HTERT RPE-1 (cell line): Measurements from ENCODE around the gene NPR2.

ENCODE experiments used
- in situ Hi-C: fragments of 300-500 bp; cut with MboI; formaldehyde crosslinking; loops from 4 replicates; pipeline ENCODE4 v1.14.3; 2020; ENCODE audit warnings: low sequenced_read_pairs

The NPR2 gene

DNA sequence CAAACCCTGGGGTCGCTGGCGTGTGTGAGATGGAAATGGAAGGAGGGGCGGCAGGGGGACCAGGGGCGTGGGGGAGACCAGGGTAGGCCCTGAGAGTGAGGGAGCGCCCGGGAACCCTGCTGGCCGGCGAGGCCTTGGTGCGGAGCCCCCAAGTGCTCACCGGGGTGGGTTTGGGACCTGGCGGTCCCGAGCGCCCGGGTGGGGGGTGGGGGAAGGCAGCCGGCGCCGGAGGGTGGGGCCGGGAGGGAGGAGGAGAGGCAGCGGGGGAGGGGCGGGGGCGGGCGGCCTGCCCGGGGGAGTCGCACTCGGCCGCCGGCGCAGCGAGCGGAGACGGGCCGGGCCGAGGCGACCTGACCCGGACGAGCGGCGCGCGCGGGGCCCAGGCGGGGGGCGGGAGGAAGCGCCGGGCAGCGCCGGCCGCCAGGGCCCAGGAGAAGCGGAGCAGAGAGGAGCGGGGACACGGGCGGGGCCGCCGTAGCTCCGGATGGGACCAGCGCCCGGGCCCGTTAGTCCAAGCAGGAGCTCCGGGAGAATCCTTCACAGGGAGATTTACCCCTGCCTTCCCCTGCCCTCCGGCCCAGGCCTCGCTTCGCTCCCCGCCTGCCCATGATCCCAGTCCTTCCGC is at the start of gene NPR2:
NPR2 (plus strand) TSS at position 295 of the 625 bp plus-strand sequence. CDS start 818 bp downstream, outside the sequence.
- in situ Hi-C loops, result no loop called here

GRCh38 chr9:35741740-35742139 is 49.7 kb upstream of the NPR2 start:
- in situ Hi-C loops, result no loop called here

- in situ Hi-C loops, result no loop called here
These were observed 47.9 kb upstream of the NPR2 start for GRCh38 chr9:35743452-35743851.

- in situ Hi-C loops, result no loop called here
These were observed 47.4 kb upstream of the NPR2 start for GRCh38 chr9:35743880-35744518.

- in situ Hi-C loops, result no loop called here
These were observed 45.8 kb upstream of the NPR2 start for GRCh38 chr9:35745569-35745968.

DNA sequence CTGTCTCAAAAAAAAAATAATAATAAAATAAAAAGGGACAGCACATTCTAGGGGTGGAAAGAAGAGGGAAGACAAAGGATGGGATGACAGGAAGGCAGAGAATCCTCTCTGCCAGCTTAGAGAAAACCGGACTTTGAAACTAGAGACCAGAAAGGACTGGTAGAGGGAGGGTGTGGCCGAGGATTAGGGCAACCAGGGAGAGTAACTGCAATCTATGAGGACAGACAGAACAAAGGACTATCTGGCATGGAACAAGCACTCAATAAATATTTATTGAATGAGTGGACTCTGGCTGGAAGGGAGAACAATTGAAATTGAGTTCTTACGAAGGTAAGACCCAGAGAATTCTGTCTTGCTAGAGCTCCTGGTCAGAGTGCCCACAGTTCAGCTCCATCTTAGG is 44.8 kb upstream of the NPR2 start:
- in situ Hi-C loops, result no loop called here

GRCh38 chr9:35748242-35748857 is 43.0 kb upstream of the NPR2 start:
- in situ Hi-C loops, result no loop called here

DNA sequence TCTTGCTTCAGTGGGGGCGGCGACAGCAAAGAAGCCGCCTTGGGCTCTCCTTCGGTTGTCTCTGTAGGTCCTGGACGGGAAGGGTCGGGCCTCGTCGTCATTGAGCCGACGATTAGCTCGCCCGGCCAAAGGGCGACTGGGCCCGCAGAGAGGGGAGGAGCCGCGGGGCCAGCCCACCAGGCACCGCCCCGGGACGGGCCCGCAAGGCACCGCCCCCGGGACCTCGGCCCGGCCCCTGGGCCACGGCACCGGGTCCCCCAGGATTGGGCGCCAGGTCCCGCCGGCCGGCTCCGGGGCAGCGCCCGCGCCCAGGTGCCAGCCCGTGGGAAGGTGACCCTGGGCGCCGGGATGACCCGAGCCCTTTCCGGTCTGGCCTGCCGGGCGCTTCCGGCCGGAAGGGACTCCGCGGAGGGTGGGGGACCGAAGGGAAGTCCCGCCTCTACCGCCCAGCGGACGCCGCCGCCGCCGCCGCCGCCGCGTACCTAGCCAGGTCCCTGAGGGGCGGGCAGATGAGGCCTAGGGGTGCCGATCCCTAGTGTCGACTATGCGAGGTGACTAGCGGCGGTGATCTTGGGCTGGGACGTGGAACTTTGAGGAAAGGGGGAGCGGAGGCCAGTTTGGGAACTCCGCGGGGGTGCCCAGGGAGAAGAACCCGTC is 42.4 kb upstream of the NPR2 start, which contains the start of the genes GBA2 and RGP1:
GBA2 (minus strand) TSS at position 371 of the 657 bp plus-strand sequence. CDS start 524 bp downstream, outside the sequence.
RGP1 (plus strand) TSS at position 430 of the 657 bp plus-strand sequence. CDS start 469 bp downstream, outside the sequence.
- in situ Hi-C loops, result no loop called here

DNA sequence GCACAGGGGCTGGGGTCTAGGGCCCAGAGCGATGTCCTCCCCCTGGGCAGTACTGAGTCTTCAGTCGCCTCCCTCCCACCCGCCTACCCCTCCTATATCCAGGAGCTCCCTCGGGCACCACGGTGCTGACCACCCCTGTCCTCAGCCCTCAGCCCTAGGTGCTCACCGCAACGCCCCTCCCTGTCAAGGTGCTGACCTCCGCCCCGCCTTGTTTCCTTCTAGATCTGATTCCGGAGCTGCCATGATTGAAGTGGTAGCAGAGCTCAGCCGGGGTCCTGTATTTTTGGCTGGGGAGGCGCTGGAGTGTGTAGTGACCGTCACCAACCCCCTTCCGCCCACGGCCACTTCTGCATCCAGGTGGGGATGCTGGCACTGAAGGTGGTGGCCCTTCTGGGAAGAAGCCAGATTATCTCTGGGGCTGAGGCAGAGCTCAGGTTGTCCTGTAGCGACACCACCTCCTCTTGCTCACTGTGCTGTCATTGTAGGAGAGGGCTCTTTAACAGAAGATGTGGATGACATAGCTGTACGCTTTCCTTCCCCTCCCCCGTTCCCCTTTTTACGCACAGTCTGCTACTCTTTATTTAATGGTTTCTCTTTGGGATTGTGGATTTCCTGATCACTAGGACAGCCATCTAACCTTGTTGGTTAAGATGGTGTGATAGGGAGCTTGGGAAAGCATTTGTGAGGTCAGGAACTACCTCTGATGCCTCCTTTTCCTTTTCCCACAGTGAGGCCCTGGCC is 41.7 kb upstream of the NPR2 start:
- in situ Hi-C loops, result no loop called here

DNA sequence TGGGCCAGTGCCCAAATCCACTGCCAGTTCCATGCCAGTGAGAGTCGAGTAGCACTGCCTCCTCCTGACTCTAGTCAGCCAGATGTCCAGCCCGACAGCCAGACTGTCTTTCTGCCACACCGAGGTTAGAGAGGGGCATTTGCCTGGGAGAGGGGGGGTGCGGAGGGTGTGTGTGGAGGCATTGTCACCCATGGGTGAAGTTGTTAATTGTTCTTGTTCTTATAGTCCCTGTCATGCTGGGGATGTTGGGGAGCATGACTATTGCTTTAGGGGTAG is 41.2 kb upstream of the NPR2 start:
- in situ Hi-C loops, result no loop called here

DNA sequence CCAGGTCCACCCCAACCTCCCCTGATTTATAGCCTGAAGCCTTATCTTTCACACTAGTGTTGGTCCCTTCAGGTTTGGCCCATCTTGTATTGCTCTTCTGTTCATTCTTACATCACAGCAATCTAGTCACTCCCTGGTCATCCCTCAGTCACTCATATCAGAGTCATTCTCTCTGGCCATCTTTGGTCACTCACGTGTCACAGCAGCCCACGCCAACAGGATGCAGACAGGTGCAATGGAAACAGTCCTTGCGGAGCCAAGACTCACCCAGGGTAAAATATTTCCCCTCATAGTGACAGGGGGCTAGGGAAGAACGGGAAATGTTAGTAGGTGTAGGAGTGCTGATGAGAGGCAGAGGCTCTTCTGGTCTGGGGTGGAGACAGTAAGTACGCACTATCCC is 37.9 kb upstream of the NPR2 start:
- in situ Hi-C loops, result no loop called here

DNA sequence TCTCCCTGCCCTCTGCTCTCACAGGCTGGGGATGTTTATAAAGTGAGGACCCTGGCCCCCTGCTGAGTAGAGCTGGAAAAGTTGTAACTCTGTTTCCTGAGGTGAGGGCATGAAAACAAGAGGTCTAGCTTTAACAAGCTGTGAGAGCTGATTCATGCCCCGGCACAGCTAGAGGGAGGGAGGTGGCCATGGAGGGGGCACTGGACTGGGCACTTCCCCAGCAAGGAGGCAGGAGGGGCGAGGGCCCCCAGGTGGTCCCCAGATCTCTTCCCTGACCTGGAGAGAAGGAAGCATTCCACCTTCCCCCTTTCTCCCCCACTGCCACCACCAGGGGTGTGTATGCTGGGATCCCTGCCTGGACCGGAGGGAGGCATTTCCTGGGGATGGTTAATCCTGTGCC is 37.1 kb upstream of the NPR2 start, which contains the start of gene MSMP:
MSMP (minus strand) TSS at position 13 of the 400 bp plus-strand sequence. CDS start 147 bp downstream, outside the sequence.
- in situ Hi-C loops, result no loop called here

DNA sequence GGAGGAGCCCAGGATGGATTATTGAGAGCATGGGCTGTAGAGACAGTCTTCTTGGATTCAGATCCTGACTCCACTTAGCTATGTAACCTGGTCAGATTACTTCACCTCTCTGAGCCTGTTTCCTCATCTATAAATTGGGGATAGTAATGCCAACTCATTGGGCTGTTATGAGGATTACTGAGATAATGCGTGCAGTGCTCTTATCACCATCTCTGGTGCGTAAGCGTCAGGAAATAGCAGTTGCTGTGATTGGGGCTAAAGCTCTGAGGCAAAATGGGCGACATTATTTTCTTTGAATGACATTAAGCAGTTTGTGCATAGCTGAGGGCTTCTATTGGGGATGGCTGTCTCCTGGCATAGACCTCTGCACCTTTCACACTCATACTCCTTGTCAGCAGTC is 36.3 kb upstream of the NPR2 start:
- in situ Hi-C loops, result no loop called here

DNA sequence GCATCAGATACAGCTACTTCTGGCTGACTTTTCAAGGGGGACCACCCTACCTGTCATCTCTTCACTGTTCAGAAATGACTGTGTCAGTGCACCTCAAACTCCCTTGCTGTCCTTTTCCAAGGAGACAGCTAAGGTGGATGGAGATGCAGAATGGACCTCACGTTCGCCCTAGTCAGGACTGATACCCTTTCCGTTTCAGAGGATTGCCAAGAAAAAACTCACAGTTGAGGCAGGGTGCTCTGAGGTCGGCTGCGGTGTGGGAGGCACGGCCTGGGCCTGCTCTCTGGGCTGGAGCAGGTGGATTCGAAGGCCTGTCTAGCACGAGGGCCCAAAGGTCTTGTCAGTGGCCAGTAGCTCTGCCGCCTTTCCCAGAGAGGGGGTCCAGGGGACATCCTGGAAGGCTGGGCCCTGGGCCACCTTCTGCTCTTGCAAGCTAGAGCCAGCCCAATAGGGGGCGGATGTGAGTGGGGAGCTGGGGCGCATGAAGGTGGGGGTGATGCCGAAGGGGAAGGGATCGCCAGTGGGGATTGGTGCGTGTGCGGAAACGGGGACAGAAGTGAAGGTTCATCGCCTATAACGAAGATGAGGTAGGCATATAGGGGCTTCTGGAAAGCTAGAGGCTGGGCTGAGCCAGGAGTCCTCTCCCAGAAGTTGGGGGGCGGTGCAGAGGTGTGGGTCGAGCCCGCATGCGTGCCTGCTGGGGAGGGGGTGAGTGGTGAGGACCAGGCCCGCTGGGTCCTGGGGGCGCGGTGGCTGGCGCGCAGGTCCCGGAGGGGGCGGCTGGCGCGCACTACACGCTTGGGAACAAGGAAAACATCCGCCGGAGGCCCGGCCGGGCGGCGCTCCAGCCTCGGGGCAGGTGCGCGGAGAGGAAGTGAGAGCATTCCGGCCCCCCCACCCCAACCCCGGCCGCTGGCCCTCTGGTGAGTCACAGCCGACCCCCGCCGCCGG is 34.8 kb upstream of the NPR2 start:
- in situ Hi-C loops, result no loop called here

GRCh38 chr9:35757226-35757891 is 34.0 kb upstream of the NPR2 start:
- in situ Hi-C loops, result no loop called here

DNA sequence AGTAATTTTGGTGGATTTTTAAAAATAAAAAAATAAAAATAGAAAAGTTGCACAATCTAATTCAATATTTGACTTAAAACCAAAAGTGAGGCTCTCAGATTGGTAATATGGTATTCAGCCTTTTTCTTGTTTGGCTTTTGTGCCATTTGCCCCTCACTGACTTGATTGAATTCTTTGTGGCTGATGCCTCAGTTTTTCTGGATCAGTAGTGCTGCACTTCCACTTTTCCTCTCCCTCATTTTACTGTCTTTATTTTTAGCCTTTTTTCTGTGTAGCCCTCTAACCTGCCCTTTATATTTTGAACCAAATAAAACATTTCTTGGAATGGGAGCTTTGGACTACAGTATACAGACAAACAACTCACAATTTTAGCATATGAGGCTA is 33.5 kb upstream of the NPR2 start:
- in situ Hi-C loops, result no loop called here

DNA sequence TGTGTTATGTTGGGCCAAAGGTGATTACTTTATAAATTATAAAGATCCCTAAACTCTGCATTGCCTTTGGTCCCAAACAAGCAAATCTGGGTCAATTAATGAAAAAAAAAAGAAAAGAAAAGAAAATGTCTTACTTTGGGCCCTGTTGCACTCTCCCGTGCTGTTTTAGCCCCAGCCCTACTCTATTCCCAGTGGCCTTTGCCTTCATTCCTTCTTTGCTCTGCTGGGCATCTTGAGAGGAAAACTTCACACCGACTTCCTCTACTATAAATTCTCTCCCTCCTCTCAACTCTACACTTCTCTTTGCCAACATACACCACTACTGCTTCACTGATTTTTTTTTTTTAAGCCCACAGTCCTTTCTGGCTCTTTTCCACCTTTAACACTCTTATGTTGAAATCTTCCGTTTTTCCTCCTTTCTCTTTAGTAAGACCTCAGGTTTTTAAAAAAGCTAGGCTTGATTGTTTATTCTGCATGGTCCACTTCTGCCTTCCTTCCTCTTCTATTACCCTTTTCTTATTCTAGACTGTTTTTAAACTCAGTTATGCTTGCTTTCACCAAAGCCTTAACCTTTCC is 32.8 kb upstream of the NPR2 start:
- in situ Hi-C loops, result no loop called here

GRCh38 chr9:35759795-35760194 is 31.6 kb upstream of the NPR2 start:
- in situ Hi-C loops, result no loop called here

GRCh38 chr9:35760651-35761050 is 30.7 kb upstream of the NPR2 start:
- in situ Hi-C loops, result no loop called here
